GM12873 (cell line): ENCODE data around the gene DLGAP4.

Experiments used
- TF ChIP-seq, protein P1 (sequence below): IDR thresholded peaks from 2 replicates; pipeline ENCODE4 v1.5.1; 2012; ENCODE audit warnings: low read depth, mild to moderate bottlenecking, moderate library complexity, low read length, control low read depth; ENCODE audit not compliant: insufficient read depth; ENCODE audit errors: missing control alignments

DLGAP4 gene

GRCh38 chr20:36523341-36523740 is 217.2 kb downstream of the DLGAP4 start:
- TF ChIP-seq, protein P1, sequence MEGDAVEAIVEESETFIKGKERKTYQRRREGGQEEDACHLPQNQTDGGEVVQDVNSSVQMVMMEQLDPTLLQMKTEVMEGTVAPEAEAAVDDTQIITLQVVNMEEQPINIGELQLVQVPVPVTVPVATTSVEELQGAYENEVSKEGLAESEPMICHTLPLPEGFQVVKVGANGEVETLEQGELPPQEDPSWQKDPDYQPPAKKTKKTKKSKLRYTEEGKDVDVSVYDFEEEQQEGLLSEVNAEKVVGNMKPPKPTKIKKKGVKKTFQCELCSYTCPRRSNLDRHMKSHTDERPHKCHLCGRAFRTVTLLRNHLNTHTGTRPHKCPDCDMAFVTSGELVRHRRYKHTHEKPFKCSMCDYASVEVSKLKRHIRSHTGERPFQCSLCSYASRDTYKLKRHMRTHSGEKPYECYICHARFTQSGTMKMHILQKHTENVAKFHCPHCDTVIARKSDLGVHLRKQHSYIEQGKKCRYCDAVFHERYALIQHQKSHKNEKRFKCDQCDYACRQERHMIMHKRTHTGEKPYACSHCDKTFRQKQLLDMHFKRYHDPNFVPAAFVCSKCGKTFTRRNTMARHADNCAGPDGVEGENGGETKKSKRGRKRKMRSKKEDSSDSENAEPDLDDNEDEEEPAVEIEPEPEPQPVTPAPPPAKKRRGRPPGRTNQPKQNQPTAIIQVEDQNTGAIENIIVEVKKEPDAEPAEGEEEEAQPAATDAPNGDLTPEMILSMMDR: no peak

DNA sequence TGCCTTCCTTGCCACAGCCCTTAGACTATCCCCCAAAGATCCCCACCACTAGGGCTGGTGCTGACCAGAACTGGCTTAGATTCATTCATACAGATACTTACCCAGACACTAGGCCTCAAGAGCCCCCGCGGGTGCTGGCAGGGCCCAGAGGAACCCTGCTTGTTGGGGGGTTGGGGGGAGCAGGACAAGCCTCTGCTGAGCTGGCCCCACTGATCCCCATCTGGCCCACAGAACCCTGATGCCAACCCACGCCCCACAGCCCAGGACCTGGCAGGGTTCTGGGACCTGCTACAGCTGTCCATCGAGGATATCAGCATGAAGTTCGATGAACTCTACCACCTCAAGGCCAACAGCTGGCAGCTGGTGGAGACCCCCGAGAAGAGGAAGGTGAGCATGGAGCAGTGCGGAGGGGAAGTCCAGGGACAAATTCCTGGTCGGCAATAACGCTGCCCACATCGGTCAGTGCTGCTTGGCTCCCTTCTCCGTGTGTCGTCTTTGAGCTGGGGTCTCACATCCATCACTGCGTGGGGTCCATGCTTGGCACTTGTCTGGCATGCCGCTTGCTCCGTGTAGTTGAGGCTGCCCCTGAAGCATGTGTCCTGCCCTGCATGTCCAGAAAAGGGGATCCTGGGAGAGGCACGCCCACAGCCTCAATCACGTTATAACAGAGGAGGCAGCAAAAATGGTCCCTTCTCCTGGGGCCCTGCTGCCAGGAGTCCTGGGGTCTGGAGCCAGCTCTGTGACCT is 219.7 kb downstream of the DLGAP4 start:
- TF ChIP-seq, protein P1: no peak

DNA sequence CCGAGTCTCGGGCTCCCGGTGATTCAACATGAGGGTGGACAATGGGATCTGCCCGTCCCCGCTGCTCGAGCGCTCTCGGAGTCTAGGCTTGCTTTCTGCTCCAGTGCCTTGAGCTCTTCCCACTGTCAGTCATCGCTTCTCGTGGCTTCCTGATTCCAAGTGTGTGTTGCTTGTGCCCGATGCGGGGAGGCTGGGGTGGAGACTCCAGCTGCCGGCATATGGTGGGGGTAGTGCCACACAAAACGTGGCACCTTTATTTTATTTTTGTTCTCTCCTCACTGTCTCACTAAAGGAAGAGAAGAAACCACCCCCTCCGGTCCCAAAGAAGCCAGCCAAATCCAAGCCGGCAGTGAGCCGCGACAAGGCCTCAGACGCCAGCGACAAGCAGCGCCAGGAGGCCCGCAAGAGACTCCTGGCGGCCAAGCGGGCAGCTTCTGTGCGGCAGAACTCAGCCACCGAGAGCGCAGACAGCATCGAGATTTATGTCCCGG is 220.4 kb downstream of the DLGAP4 start:
- TF ChIP-seq, protein P1: no peak

DNA sequence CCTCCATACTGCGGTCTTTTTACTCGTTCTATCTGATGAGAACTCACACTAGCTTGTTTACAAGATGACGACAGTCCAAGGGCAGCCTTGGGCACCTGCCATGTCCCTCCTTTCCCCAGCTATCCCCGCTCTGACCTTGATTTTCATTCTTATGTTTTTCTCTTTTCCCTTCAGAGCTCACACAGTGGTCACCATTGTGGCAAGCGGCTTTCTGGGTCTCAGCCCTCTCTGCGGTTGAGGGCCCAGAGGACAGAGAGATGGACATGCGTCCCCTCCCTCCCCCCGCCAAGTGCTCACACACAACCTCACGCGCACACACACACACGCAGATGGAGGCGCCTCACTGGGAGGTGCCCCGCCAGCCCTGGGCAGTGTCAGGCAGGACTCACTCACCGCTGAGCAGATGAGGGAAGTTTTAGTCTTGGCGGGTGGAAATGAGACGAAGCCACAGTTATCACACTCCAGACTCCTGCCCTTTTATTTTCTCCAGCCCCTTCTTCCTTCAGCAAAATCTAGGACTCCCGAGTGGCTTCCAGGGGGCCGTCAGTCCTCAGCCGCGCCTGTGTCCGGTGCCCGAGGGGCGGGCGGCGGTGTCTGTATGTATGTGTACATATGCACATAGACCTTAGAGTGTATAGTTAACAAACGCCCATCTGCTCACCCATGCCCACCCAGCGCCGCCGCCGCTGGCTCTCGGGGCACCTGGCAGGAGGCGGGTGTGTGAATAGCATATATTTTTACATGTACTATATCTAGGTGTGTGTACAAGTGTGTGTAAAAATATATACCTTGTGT is 221.4 kb downstream of the DLGAP4 start:
- TF ChIP-seq, protein P1: no peak

DNA sequence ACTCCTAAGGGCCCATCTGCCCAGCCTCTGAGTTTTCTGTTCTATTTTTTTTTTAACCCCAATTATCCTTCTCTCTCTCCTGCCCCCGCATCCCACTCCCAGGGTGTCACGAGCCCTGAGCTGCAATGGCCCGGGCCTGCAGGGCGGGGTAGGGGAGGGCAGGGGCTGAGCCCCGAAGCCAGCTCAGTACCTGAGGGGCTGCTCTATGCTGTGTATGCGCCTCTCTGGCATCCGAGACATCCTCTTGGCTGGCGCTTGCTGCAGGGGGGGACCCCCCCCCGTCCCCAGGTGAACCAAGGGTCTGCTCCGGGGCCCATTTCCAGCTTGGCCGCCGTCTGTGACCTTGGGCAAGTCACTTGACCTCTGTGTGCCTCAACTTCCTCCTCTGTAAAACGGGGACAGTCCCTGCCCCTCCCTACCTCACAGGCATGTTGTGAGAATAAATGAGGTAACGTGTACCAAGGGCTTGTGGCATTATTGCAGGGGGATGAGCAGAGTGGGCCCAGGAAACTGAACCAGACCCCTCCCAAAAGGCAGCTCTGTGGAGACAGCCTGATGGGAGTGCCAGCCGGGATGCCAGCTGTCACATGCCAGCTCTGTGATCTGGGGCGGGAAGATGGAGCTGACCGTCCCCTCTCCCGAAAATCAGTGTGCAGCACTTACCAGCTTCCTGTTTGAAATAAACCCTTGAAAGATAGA is 222.2 kb downstream of the DLGAP4 start:
- TF ChIP-seq, protein P1: no peak

DNA sequence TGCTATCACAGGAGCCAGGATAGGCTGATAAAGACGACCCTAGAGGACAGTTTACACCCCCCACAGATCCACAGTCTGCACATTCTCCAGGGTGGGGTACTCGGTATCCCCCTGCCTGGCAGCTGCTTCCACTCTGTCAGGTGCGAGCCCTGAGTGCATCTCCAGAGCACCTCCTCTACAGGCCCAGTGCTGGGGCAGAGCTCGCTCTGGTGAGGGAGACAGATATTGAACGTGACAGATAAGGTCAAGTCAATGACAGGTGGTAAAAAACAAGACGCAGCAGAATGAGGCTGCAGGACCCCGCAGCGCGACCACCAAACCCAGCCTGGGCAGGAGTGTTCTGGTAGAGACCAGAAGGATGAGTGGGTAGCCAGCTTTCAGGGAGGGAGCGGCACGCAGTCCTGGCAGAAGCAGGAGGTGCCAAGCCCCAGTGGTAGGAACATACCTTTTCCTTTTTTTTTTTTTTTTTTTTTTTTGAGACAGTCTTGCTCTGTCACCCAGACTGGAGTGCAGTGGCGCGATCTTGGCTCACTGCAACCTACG is 222.8 kb downstream of the DLGAP4 start:
- TF ChIP-seq, protein P1: no peak
